Measurements from ENCODE around the gene KLKB1.
"Not testable (repeated sequence)": the region's sequence is repeated elsewhere in the genome, so short reads cannot be mapped to it uniquely, and the experiment has no call there.

KLKB1 gene

GRCh38 chr4:186264660-186265059, 37.4 kb downstream of the KLKB1 start:
- H3K4me3 ChIP-seq, result no peak overlapping the region
- in situ Hi-C loops (cut with MboI; ENCODE audit: low sequenced_read_pairs), result no loop called here
- no peaks in the 10 kb centered on the region for H3K9me3 ChIP-seq
- H3K36me3 ChIP-seq (replicated peaks), result no peaks in the 10 kb centered on the region
- no peaks in the 10 kb centered on the region for H3K27me3 ChIP-seq (ENCODE audit: low read depth)
- no peak for DNase-seq (ENCODE audit: low spot score in 2 of 2)
- H3K4me1 ChIP-seq, result peaks cover 16% of the 10 kb centered on the region

GRCh38 chr4:186265250-186265649, 37.9 kb downstream of the KLKB1 start:
- in situ Hi-C loops (cut with MboI; ENCODE audit: low sequenced_read_pairs); H3K27me3 ChIP-seq (ENCODE audit: low read depth); H3K36me3 ChIP-seq (replicated peaks); H3K9me3 ChIP-seq; H3K4me3 ChIP-seq: not testable (repeated sequence)
- DNase-seq (ENCODE audit: low spot score in 2 of 2), result peak in 1 of 2 experiments; percentile 25
- peaks cover 16% of the 10 kb centered on the region for H3K4me1 ChIP-seq

GRCh38 chr4:186265683-186266652, 38.7 kb downstream of the KLKB1 start, which contains the start of gene F11:
Gene F11 (plus strand): TSS chr4:186266189. CDS start chr4:186267137, 948 bp downstream.
- in situ Hi-C loops (cut with MboI; ENCODE audit: low sequenced_read_pairs), result no loop called here
- no peaks in the 10 kb centered on the region for H3K9me3 ChIP-seq
- no peaks in the 10 kb centered on the region for H3K36me3 ChIP-seq (replicated peaks)
- peak; percentile 72 to 88 for DNase-seq (ENCODE audit: low spot score in 2 of 2)
- no peak within 1 kb of the TSS for H3K4me3 ChIP-seq
- H3K4me1 ChIP-seq, result peaks cover 16% of the 10 kb centered on the region
- H3K27me3 ChIP-seq (ENCODE audit: low read depth), result peaks cover 3% of the 10 kb centered on the region; the same call in 1 of the 2 replicates

- Histone ChIP-seq H3K27me3 (ENCODE audit: low read depth) (peaks cover 6% of the 10 kb centered on the region; the same call in 1 of the 2 replicates), H3K4me1 (peaks cover 16% of the 10 kb centered on the region), H3K36me3 (replicated peaks) (no peaks in the 10 kb centered on the region), H3K9me3 (no peaks in the 10 kb centered on the region), H3K4me3 (no peak overlapping the region)
- DNase-seq (ENCODE audit: low spot score in 2 of 2), result peak in 1 of 2 experiments; percentile 37
- in situ Hi-C loops (cut with MboI; ENCODE audit: low sequenced_read_pairs), result no loop called here
Observed at GRCh38 chr4:186266729-186267456, 39.6 kb downstream of the KLKB1 start.

GRCh38 chr4:186271081-186271678, 43.9 kb downstream of the KLKB1 start:
- Histone ChIP-seq H3K36me3 (replicated peaks) (no peaks in the 10 kb centered on the region), H3K4me1 (no peaks in the 10 kb centered on the region), H3K27me3 (ENCODE audit: low read depth) (peaks cover 6% of the 10 kb centered on the region; the same call in 1 of the 2 replicates), H3K4me3 (no peak overlapping the region), H3K9me3 (no peaks in the 10 kb centered on the region)
- no peak for DNase-seq (ENCODE audit: low spot score in 2 of 2)
- in situ Hi-C loops (cut with MboI; ENCODE audit: low sequenced_read_pairs), result no loop called here

GRCh38 chr4:186272699-186273391, 45.5 kb downstream of the KLKB1 start:
- Histone ChIP-seq H3K36me3 (replicated peaks) (no peaks in the 10 kb centered on the region), H3K27me3 (ENCODE audit: low read depth) (peaks cover 6% of the 10 kb centered on the region; the same call in 1 of the 2 replicates), H3K9me3 (no peaks in the 10 kb centered on the region), H3K4me3 (no peak overlapping the region), H3K4me1 (no peaks in the 10 kb centered on the region)
- no peak for DNase-seq (ENCODE audit: low spot score in 2 of 2)
- in situ Hi-C loops (cut with MboI; ENCODE audit: low sequenced_read_pairs), result no loop called here

- H3K27me3 ChIP-seq (ENCODE audit: low read depth); H3K36me3 ChIP-seq (replicated peaks); DNase-seq (ENCODE audit: low spot score in 2 of 2); H3K9me3 ChIP-seq; H3K4me1 ChIP-seq; in situ Hi-C loops (cut with MboI; ENCODE audit: low sequenced_read_pairs); H3K4me3 ChIP-seq: not testable (repeated sequence)
Observed at GRCh38 chr4:186273392-186273789, 46.1 kb downstream of the KLKB1 start.

- in situ Hi-C loops (cut with MboI; ENCODE audit: low sequenced_read_pairs), result no loop called here
- no peaks in the 10 kb centered on the region for H3K9me3 ChIP-seq
- H3K4me1 ChIP-seq, result no peaks in the 10 kb centered on the region
- no peak for DNase-seq (ENCODE audit: low spot score in 2 of 2)
- H3K4me3 ChIP-seq, result no peak overlapping the region
- H3K27me3 ChIP-seq (ENCODE audit: low read depth), result no peaks in the 10 kb centered on the region
- H3K36me3 ChIP-seq (replicated peaks), result no peaks in the 10 kb centered on the region
Observed at GRCh38 chr4:186283311-186283710, 56.0 kb downstream of the KLKB1 start.

- H3K4me3 ChIP-seq, result no peak overlapping the region
- H3K27me3 ChIP-seq (ENCODE audit: low read depth), result no peaks in the 10 kb centered on the region
- no peaks in the 10 kb centered on the region for H3K9me3 ChIP-seq
- no peak for DNase-seq (ENCODE audit: low spot score in 2 of 2)
- in situ Hi-C loops (cut with MboI; ENCODE audit: low sequenced_read_pairs), result no loop called here
- no peaks in the 10 kb centered on the region for H3K4me1 ChIP-seq
- no peaks in the 10 kb centered on the region for H3K36me3 ChIP-seq (replicated peaks)
Observed at GRCh38 chr4:186285147-186285546, 57.8 kb downstream of the KLKB1 start.

- in situ Hi-C loops (cut with MboI; ENCODE audit: low sequenced_read_pairs), result no loop called here
- no peaks in the 10 kb centered on the region for H3K9me3 ChIP-seq
- H3K36me3 ChIP-seq (replicated peaks), result no peaks in the 10 kb centered on the region
- H3K4me1 ChIP-seq, result no peaks in the 10 kb centered on the region
- no peaks in the 10 kb centered on the region for H3K27me3 ChIP-seq (ENCODE audit: low read depth)
- DNase-seq (ENCODE audit: low spot score in 2 of 2), result no peak
- H3K4me3 ChIP-seq, result no peak overlapping the region
Observed at GRCh38 chr4:186286581-186286980, 59.3 kb downstream of the KLKB1 start.

- in situ Hi-C loops (cut with MboI; ENCODE audit: low sequenced_read_pairs), result loop anchor here (10.0 kb wide), 1 partner anchor 303 kb away; no protein-coding TSS in a partner anchor
- DNase-seq (ENCODE audit: low spot score in 2 of 2), result no peak
- H3K4me1 ChIP-seq, result no peaks in the 10 kb centered on the region
- H3K27me3 ChIP-seq (ENCODE audit: low read depth), result no peaks in the 10 kb centered on the region
- H3K9me3 ChIP-seq, result no peaks in the 10 kb centered on the region
- H3K36me3 ChIP-seq (replicated peaks), result no peaks in the 10 kb centered on the region
- no peak overlapping the region for H3K4me3 ChIP-seq
Observed at GRCh38 chr4:186291256-186291890, 64.1 kb downstream of the KLKB1 start.

- H3K4me1 ChIP-seq, result no peaks in the 10 kb centered on the region
- no peaks in the 10 kb centered on the region for H3K27me3 ChIP-seq (ENCODE audit: low read depth)
- H3K36me3 ChIP-seq (replicated peaks), result no peaks in the 10 kb centered on the region
- no peaks in the 10 kb centered on the region for H3K9me3 ChIP-seq
- DNase-seq (ENCODE audit: low spot score in 2 of 2), result no peak
- in situ Hi-C loops (cut with MboI; ENCODE audit: low sequenced_read_pairs), result loop anchor here (10.0 kb wide), 1 partner anchor 301 kb away; no protein-coding TSS in a partner anchor
- no peak overlapping the region for H3K4me3 ChIP-seq
Observed at GRCh38 chr4:186294160-186294559, 66.9 kb downstream of the KLKB1 start.

- DNase-seq (ENCODE audit: low spot score in 2 of 2), result no peak
- no peaks in the 10 kb centered on the region for H3K27me3 ChIP-seq (ENCODE audit: low read depth)
- in situ Hi-C loops (cut with MboI; ENCODE audit: low sequenced_read_pairs), result loop anchor here (10.0 kb wide), 1 partner anchor 298 kb away; no protein-coding TSS in a partner anchor
- no peaks in the 10 kb centered on the region for H3K36me3 ChIP-seq (replicated peaks)
- H3K4me3 ChIP-seq, result no peak overlapping the region
- no peaks in the 10 kb centered on the region for H3K4me1 ChIP-seq
- no peaks in the 10 kb centered on the region for H3K9me3 ChIP-seq
Observed at GRCh38 chr4:186296481-186296880, 69.2 kb downstream of the KLKB1 start.

Data from HAP-1 (cell line).